Measurements from ENCODE around the gene CPLANE1.
"Not testable (repeated sequence)": the region's sequence is repeated elsewhere in the genome, so short reads cannot be mapped to it uniquely, and the experiment has no call there.

Gene CPLANE1

GRCh38 chr5:37112383-37112991 lies 136.7 kb downstream of the CPLANE1 start:
- no peak for DNase-seq

GRCh38 chr5:37111426-37112382 lies 137.5 kb downstream of the CPLANE1 start:
- DNase-seq, result no peak

GRCh38 chr5:37110135-37110534 lies 139.0 kb downstream of the CPLANE1 start:
- no peak for DNase-seq

GRCh38 chr5:37109338-37109737 lies 139.8 kb downstream of the CPLANE1 start:
- DNase-seq, result no peak

GRCh38 chr5:37103302-37103701 lies 145.9 kb downstream of the CPLANE1 start:
- no peak for DNase-seq

- not testable (repeated sequence) for DNase-seq
Measured at GRCh38 chr5:37099267-37099666, 149.9 kb downstream of the CPLANE1 start.

GRCh38 chr5:37093795-37094194 lies 155.4 kb downstream of the CPLANE1 start:
- DNase-seq, result not testable (repeated sequence)

GRCh38 chr5:37090781-37091180 lies 158.4 kb downstream of the CPLANE1 start:
- DNase-seq, result no peak

- DNase-seq, result no peak
Measured at GRCh38 chr5:37090123-37090726, 159.0 kb downstream of the CPLANE1 start.

- no peak for DNase-seq
Measured at GRCh38 chr5:37088009-37088408, 161.2 kb downstream of the CPLANE1 start.

- DNase-seq, result no peak
Measured at GRCh38 chr5:37086466-37087173, 162.6 kb downstream of the CPLANE1 start.

GRCh38 chr5:37086026-37086425 lies 163.2 kb downstream of the CPLANE1 start:
- not testable (repeated sequence) for DNase-seq

- DNase-seq, result not testable (repeated sequence)
Measured at GRCh38 chr5:37082977-37083376, 166.2 kb downstream of the CPLANE1 start.

- no peak for DNase-seq
Measured at GRCh38 chr5:37080697-37081096, 168.5 kb downstream of the CPLANE1 start.

- no peak for DNase-seq
Measured at GRCh38 chr5:37077146-37077545, 172.0 kb downstream of the CPLANE1 start.

GRCh38 chr5:37075399-37075950 lies 173.7 kb downstream of the CPLANE1 start:
- no peak for DNase-seq

GRCh38 chr5:37071901-37072581 lies 177.1 kb downstream of the CPLANE1 start:
- no peak for DNase-seq

GRCh38 chr5:37071487-37071886 lies 177.7 kb downstream of the CPLANE1 start:
- no peak for DNase-seq

- DNase-seq, result no peak
Measured at GRCh38 chr5:37064442-37064841, 184.7 kb downstream of the CPLANE1 start.

GRCh38 chr5:37063739-37064138 lies 185.4 kb downstream of the CPLANE1 start:
- DNase-seq, result no peak

GRCh38 chr5:37060030-37060429 lies 189.1 kb downstream of the CPLANE1 start:
- DNase-seq, result no peak

GRCh38 chr5:37056762-37057161 lies 192.4 kb downstream of the CPLANE1 start:
- no peak for DNase-seq
